ENCODE data around the gene WDR89. TPM values are rescaled to one million over a fixed set of nuclear protein-coding genes. Genes with fewer than 3 reads are reported as not detected.
"Not testable (repeated sequence)": the region's sequence is repeated elsewhere in the genome, so short reads cannot be mapped to it uniquely, and the experiment has no call there.

WDR89 gene
- total and polyA plus RNA-seq, 7 donors: 5.0 to 10.0 (median 6.8) TPM

DNA sequence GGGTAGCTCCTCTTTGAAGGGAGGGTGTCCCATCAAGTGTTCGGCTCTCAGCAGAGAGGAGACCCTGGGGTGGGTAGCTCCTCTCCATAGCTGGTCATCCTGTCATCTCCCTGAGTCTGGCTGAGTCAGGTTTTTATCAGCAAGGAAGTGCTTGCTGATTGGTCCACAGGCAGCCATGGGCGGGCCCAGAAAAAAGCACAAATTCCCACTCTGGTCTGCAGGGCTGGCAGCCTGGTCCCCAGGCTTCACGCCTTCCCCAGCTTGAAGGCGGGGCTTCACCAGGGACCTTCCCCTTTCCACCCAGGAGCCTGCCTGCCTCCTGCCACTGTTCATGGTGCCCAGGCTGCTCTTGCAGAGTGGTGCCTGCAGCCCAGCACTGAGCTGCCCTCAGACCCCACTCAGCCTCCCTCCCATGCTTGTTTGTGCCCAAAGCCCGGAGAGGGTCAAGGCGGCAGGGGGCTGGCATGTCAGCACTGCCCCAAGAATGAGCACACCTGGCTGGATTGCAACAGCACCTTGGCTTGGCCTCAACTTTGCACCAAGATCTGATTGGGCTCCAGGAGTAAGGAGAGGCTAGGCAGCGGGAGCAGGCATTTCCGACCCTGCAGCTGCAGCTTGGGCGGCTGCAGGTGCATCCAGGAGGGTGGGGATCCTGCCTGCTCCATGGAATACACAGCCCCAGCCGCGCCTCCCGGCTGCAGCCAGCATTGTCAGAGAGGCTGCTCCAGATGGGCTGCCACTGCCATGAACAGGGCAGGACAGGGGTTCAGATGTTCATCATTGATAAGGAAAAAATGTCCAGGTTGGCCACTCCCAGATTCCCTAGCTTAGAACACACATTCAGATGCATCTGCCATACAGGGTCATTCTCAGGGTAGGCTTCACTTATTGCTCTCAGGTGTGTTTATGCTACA lies 22.0 kb upstream of the WDR89 start:
- Histone ChIP-seq H3K27me3 (no peaks in the 10 kb centered on the region), H3K9me3 (no peaks in the 10 kb centered on the region), H3K4me1 (no peaks in the 10 kb centered on the region), H3K4me3 (no peak overlapping the region), H3K36me3 (no peaks in the 10 kb centered on the region), H3K27ac (no peak overlapping the region)
- TF ChIP-seq POLR2A (IDR thresholded peaks at IDR 0.05) (no peak), EP300 (IDR thresholded peaks at IDR 0.05) (no peak), POLR2AphosphoS5 (IDR thresholded peaks at IDR 0.05) (no peak)
- TF ChIP-seq, protein P1, sequence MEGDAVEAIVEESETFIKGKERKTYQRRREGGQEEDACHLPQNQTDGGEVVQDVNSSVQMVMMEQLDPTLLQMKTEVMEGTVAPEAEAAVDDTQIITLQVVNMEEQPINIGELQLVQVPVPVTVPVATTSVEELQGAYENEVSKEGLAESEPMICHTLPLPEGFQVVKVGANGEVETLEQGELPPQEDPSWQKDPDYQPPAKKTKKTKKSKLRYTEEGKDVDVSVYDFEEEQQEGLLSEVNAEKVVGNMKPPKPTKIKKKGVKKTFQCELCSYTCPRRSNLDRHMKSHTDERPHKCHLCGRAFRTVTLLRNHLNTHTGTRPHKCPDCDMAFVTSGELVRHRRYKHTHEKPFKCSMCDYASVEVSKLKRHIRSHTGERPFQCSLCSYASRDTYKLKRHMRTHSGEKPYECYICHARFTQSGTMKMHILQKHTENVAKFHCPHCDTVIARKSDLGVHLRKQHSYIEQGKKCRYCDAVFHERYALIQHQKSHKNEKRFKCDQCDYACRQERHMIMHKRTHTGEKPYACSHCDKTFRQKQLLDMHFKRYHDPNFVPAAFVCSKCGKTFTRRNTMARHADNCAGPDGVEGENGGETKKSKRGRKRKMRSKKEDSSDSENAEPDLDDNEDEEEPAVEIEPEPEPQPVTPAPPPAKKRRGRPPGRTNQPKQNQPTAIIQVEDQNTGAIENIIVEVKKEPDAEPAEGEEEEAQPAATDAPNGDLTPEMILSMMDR (IDR thresholded peaks at IDR 0.05): no peak
- WGBS, 2 donors: 91 to 96% methylated on average over 12 of the region's 12 CpGs
- DNase-seq: no peak
- intact Hi-C loops (cut with DNase I): no loop called here

DNA sequence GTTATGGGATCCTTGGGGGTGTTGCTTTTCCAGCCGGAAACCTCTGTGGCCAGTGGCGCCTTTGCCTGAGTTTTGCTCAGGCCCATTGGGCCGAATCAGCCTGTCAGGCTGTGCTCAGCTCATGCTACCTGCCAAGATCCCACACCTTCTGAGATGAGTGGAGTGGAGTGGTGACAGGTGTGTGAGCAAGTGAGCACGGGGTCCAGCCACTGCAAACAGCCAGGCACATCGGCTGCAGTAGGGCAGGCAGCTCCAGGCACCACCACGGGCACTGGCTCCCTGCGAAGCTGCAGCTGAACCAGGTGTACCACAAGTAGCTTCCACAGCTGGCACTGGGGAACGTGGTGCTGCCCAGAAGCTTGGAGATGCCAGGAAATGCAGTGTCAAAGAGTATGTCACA lies 21.1 kb upstream of the WDR89 start:
- Histone ChIP-seq H3K27ac (no peak overlapping the region), H3K4me1 (no peaks in the 10 kb centered on the region), H3K36me3 (no peaks in the 10 kb centered on the region), H3K9me3 (no peaks in the 10 kb centered on the region), H3K27me3 (no peaks in the 10 kb centered on the region), H3K4me3 (no peak overlapping the region)
- intact Hi-C loops (cut with DNase I): no loop called here
- no peak for TF ChIP-seq POLR2A (IDR thresholded peaks at IDR 0.05)
- TF ChIP-seq POLR2AphosphoS5 (IDR thresholded peaks at IDR 0.05): no peak
- TF ChIP-seq, protein P1 (IDR thresholded peaks at IDR 0.05): no peak
- no peak for TF ChIP-seq EP300 (IDR thresholded peaks at IDR 0.05)
- DNase-seq: no peak
- WGBS, 2 donors: 93 to 96% methylated on average over 8 of the region's 8 CpGs

DNA sequence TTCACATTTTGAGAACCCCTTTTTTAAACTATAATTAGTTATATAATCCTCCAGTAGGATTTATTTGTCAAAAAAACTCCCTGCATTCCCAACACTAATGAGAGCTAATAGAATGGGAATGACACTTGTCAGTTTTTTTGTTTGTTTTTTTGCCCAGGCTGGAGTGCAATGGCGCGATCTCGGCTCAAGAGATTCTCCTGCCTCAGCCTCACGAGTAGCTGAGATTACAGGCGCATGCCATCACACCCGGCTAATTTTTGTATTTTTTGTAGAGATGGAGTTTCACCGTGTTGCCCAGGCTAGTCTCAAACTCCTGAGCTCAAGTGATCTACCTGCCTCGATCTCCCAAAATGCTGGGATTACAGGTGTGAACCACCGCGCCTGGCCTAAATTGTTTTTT lies 20.2 kb upstream of the WDR89 start:
- H3K36me3 ChIP-seq; H3K27me3 ChIP-seq; intact Hi-C loops (cut with DNase I); DNase-seq; H3K27ac ChIP-seq; H3K4me1 ChIP-seq; H3K9me3 ChIP-seq; H3K4me3 ChIP-seq: not testable (repeated sequence)
- 96 to 97% methylated on average over 10 of the region's 10 CpGs for WGBS, 2 donors

DNA sequence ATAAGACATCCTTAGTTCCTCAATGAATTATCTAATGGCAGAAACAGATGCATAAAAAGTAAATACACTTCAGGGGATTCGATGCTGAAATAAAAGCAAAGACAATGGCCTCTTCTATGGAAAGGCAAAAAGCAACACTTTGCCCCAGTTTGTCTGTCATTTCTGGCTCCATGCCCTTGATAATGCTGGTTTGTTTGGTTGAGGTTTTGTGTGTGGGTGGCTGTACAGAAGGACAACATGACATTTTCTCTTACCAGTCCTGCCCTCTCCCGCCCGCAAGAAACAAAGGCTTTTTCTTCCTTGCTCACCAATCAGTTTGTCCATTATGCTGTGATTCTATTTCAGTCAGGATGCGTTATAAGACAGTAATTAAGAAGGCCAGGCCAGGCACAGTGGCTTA lies 18.1 kb upstream of the WDR89 start:
- Histone ChIP-seq H3K27me3 (no peaks in the 10 kb centered on the region), H3K9me3 (no peaks in the 10 kb centered on the region), H3K27ac (no peak overlapping the region), H3K4me1 (no peaks in the 10 kb centered on the region), H3K4me3 (no peak overlapping the region), H3K36me3 (no peaks in the 10 kb centered on the region)
- WGBS, 2 donors: 39 to 72% methylated on average over 4 of the region's 4 CpGs
- intact Hi-C loops (cut with DNase I): no loop called here
- DNase-seq: no peak
- TF ChIP-seq, protein P1 (IDR thresholded peaks at IDR 0.05): no peak
- TF ChIP-seq POLR2A (IDR thresholded peaks at IDR 0.05) (no peak), POLR2AphosphoS5 (IDR thresholded peaks at IDR 0.05) (no peak), EP300 (IDR thresholded peaks at IDR 0.05) (no peak)

DNA sequence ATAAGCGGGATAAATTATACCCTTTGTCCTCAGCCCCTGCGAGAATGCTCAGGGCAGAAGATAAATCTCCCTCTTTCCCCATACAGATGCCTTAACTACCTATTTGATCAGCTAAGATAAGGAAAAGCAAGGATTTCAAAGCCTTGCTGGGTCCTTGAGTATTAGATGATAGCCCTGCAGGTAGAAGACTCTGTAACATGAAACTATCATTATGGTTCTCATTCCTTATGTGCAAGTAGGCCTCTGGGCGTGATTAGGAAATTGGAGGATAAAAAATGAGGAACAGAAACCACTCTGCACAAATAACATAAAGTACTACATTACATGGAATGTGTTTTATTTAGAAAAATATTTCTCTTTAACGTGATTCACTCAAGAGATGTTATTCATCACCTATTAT lies 14.5 kb upstream of the WDR89 start:
- Histone ChIP-seq H3K4me1 (no peaks in the 10 kb centered on the region), H3K9me3 (no peaks in the 10 kb centered on the region), H3K27me3 (no peaks in the 10 kb centered on the region), H3K4me3 (no peak overlapping the region), H3K36me3 (no peaks in the 10 kb centered on the region), H3K27ac (no peak overlapping the region)
- no peak for TF ChIP-seq POLR2A (IDR thresholded peaks at IDR 0.05)
- TF ChIP-seq, protein P1 (IDR thresholded peaks at IDR 0.05): no peak
- no peak for TF ChIP-seq POLR2AphosphoS5 (IDR thresholded peaks at IDR 0.05)
- TF ChIP-seq EP300 (IDR thresholded peaks at IDR 0.05): no peak
- WGBS, 2 donors: 83 to 85% methylated on average over 4 of the region's 4 CpGs
- intact Hi-C loops (cut with DNase I): no loop called here
- no peak for DNase-seq

All from sigmoid colon (tissue), 7 donors.